ENCODE data around the gene DNASE1L1.

GRCh38 chrX:154355094-154355775 is 53.8 kb downstream of the DNASE1L1 start:
- TF ChIP-seq POLR2A (IDR thresholded peaks at IDR 0.05) (no peak), CTCF (IDR thresholded peaks at IDR 0.05) (no peak), POLR2AphosphoS5 (IDR thresholded peaks at IDR 0.05) (no peak), EP300 (IDR thresholded peaks at IDR 0.05) (no peak)

All from suprapubic skin (tissue), 4 donors.